ENCODE measurements around the gene TSPAN9. TPM values are rescaled to one million over a fixed set of nuclear protein-coding genes. Genes with fewer than 3 reads are reported as not detected.
A peak's percentile ranks its signal among the peaks of the same experiment; 100 is the strongest.

The TSPAN9 gene
- total RNA-seq, 1 donor from 2014 or later = 83.7 TPM

GRCh38 chr12:3138941-3139511 lies 61.8 kb downstream of the TSPAN9 start:
- DNase-seq (ENCODE audit: low read depth in 2 of 2) = no peak

GRCh38 chr12:3139760-3140159 lies 62.6 kb downstream of the TSPAN9 start:
- no peak for DNase-seq (ENCODE audit: low read depth in 2 of 2)

GRCh38 chr12:3140284-3140683 lies 63.1 kb downstream of the TSPAN9 start:
- DNase-seq (ENCODE audit: low read depth in 2 of 2) = no peak

- DNase-seq (ENCODE audit: low read depth in 2 of 2) = no peak
Measured at GRCh38 chr12:3141339-3142321, 64.5 kb downstream of the TSPAN9 start.

- no peak for DNase-seq (ENCODE audit: low read depth in 2 of 2)
Measured at GRCh38 chr12:3142386-3142785, 65.2 kb downstream of the TSPAN9 start.

GRCh38 chr12:3144495-3144894 lies 67.3 kb downstream of the TSPAN9 start:
- DNase-seq (ENCODE audit: low read depth in 2 of 2) = no peak

- DNase-seq (ENCODE audit: low read depth in 2 of 2) = no peak
Measured at GRCh38 chr12:3145033-3145432, 67.9 kb downstream of the TSPAN9 start.

- DNase-seq (ENCODE audit: low read depth in 2 of 2) = no peak
Measured at GRCh38 chr12:3145546-3146310, 68.5 kb downstream of the TSPAN9 start.

- no peak for DNase-seq (ENCODE audit: low read depth in 2 of 2)
Measured at GRCh38 chr12:3147260-3147659, 70.1 kb downstream of the TSPAN9 start.

- no peak for DNase-seq (ENCODE audit: low read depth in 2 of 2)
Measured at GRCh38 chr12:3148366-3149000, 71.3 kb downstream of the TSPAN9 start.

GRCh38 chr12:3149515-3150307 lies 72.5 kb downstream of the TSPAN9 start:
- DNase-seq (ENCODE audit: low read depth in 2 of 2) = no peak

- no peak for DNase-seq (ENCODE audit: low read depth in 2 of 2)
Measured at GRCh38 chr12:3150308-3150670, 73.1 kb downstream of the TSPAN9 start.

GRCh38 chr12:3150931-3151835 lies 74.0 kb downstream of the TSPAN9 start:
- peak; percentile 64 to 69 for DNase-seq (ENCODE audit: low read depth in 2 of 2)

GRCh38 chr12:3152011-3152511 lies 74.9 kb downstream of the TSPAN9 start:
- DNase-seq (ENCODE audit: low read depth in 2 of 2) = peak in 1 of 2 donors; percentile 72

- peak; percentile 59 to 76 for DNase-seq (ENCODE audit: low read depth in 2 of 2)
Measured at GRCh38 chr12:3152892-3153291, 75.7 kb downstream of the TSPAN9 start.

GRCh38 chr12:3154006-3154405 lies 76.8 kb downstream of the TSPAN9 start:
- no peak for DNase-seq (ENCODE audit: low read depth in 2 of 2)

GRCh38 chr12:3155702-3156370 lies 78.7 kb downstream of the TSPAN9 start:
- no peak for DNase-seq (ENCODE audit: low read depth in 2 of 2)

- DNase-seq (ENCODE audit: low read depth in 2 of 2) = no peak
Measured at GRCh38 chr12:3157581-3158323, 80.6 kb downstream of the TSPAN9 start.

Measured in lung microvascular endothelial cell (primary cell).